Stimulated activated CD4-positive, alpha-beta T cell treated with anti-CD3 and anti-CD28 coated beads, Interleukin-15, amount 100 ng/mL, for 1 hour (primary cell): Measurements from ENCODE around the gene TEX54.
"Not testable (repeated sequence)": the region's sequence is repeated elsewhere in the genome, so short reads cannot be mapped to it uniquely, and the experiment has no call there.

Source experiments
- DNase-seq, 2 donors: peaks; one replicate each; pipeline ENCODE4 v3.0.0-alpha.2; 2020; ENCODE audit warnings: low read depth in 1 of 2, low spot score in 1 of 2

TEX54 gene

GRCh38 chr11:62832336-62833234, at the start of gene TEX54:
TSS of gene TEX54 (minus strand) at chr11:62832841.
- peak in 1 of 2 donors; percentile 27 for DNase-seq

- DNase-seq, result no peak
Observed at GRCh38 chr11:62882431-62882749, 49.7 kb upstream of the TEX54 start.

DNA sequence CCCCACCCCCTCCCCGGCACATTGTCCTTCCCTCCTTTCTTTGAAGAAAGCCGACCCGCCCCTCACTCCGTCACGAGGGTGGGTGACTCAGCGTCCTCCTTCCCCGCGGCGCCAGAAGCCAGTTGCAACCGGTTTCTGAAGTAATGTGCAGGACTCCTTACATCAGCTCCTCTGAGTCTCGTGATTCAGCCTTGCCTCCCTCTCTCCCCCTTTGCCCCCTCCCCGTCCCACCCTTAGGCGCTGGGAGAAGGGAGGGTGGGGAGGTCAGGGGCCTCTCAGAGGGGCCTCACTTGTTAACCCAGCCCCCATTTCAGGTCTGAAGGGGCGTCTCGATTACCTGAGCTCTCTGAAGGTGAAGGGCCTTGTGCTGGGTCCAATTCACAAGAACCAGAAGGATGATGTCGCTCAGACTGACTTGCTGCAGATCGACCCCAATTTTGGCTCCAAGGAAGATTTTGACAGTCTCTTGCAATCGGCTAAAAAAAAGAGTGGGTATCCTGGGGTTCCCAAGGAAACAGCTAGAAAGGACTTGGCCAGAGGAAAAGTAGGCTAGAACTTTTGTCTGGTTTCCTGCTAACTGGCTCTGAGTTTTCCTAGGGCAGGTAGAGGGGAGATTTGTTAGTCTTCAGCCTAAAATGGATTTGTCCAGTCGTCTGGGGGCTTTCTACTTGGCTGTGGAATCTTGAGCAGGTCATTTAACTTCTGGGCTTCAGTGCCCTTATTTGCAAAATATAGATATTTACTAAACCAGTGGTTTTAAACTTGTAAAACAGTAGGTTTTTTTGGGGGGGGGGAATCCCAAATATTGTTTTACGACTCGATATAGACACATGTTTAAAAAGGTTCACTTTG, 49.2 kb upstream of the TEX54 start:
- peak; percentile 80 to 88 for DNase-seq

DNA sequence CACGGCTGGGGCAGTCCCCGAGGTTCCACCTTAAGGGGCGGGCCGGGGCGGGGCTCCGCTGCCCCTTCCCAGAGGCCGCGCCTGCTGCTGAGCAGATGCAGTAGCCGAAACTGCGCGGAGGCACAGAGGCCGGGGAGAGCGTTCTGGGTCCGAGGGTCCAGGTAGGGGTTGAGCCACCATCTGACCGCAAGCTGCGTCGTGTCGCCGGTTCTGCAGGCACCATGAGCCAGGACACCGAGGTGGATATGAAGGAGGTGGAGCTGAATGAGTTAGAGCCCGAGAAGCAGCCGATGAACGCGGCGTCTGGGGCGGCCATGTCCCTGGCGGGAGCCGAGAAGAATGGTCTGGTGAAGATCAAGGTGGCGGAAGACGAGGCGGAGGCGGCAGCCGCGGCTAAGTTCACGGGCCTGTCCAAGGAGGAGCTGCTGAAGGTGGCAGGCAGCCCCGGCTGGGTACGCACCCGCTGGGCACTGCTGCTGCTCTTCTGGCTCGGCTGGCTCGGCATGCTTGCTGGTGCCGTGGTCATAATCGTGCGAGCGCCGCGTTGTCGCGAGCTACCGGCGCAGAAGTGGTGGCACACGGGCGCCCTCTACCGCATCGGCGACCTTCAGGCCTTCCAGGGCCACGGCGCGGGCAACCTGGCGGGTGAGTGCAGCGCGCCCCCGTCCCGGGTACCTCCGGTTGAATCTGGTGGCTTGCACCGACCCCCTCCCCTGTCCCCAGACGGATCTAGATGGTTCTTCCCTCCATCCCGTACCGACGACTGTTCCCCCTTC, 48.4 kb upstream of the TEX54 start, which contains the start of gene SLC3A2:
Gene SLC3A2 (plus strand): TSS at position 94 of the 776 bp plus-strand sequence. CDS start 128 bp downstream, at position 222.
- peak; percentile 70 to 82 for DNase-seq

GRCh38 chr11:62880231-62880802, 47.7 kb upstream of the TEX54 start:
- peak in 1 of 2 donors; percentile 21 for DNase-seq

DNA sequence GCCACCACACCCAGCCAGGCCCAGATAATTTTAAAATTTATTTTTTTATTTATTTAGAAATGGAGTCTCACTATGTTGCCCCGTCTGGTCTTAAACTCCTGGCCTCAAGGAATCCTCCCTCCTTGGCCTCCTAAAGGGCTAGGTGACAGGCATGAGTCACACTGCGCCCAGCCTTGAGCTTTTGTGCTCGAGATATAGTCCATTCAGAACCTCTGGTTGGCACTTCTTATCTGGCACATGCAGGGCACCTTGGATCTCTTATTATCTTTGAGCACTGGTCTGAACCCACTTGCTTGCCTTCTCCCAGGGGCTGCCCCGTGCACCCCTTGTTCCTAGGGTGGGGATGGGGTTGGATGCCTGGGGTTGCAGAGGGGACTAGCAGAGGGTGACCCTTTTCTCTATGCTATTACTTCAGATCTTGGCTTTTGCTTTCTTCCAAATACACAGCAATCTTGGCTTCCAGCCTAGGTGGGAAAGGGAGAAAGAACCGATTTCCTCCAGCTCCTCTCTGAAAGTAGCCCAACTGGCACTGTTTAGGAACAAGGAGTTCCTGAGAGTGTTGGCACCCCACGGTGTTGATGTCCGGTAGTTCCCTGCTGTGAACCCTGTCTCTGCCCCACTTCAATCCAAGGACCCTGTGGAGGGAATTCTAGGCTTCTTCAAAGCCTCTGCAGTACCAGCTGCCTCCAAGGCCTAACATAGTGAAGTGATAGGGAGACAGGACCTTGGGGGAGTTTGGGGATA, 46.8 kb upstream of the TEX54 start:
- DNase-seq, result no peak

DNA sequence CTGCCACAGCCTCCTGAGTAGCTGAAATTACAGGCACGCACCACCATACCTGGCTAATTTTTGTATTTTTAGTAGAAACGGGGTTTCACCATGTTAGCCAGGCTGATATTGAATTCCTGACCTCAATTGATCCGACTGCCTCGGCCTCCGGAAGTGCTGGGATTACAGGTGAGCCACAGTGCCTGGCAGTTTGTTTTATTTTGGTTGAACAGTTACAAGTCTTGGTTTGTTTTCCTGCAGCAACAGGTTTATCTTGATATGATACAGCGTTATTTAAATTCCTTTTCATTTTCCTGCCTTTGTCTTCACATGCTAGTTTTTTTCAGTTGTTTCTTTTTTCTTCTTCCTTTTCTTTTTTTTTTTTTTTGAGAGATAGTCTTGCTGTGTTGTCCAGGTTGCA, 44.1 kb upstream of the TEX54 start:
- DNase-seq, result no peak

DNA sequence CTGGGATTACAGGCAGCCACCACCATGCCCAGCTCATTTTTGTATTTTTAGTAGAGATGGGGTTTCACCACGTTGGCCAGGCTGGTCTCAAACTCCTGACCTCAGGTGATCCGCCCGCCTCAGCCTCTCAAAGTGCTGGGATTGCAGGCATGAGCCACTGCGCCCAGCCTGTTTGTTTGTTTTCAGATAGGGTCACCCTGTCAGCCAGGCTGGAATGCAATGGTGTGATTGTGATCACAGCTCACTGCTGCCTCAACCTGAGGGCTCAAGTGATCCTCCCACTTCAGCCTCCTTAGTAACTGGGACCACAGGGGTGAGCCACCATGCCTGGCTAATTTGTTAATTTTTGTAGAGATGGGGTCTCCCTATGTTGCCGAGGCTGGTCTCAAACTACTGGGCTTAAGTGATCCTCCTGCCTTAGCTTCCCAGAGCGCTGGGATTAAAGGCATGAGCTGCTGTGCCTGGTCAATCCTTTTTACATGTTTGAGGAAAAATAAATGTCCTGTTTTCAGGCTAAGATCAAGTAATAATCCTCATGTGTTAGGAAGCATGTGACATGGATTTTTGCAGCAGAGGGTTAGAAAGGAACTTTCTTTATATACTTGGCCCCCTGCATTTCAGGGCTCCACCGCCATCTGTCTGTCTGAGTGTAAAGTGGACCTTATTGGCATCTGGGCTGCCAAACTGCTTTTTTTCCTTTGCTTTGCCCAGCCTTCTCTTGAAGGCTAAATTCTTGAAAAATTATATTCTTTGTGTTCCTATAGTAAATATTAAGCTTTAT, 43.2 kb upstream of the TEX54 start:
- no peak for DNase-seq

GRCh38 chr11:62874851-62875250, 42.2 kb upstream of the TEX54 start:
- no peak for DNase-seq

DNA sequence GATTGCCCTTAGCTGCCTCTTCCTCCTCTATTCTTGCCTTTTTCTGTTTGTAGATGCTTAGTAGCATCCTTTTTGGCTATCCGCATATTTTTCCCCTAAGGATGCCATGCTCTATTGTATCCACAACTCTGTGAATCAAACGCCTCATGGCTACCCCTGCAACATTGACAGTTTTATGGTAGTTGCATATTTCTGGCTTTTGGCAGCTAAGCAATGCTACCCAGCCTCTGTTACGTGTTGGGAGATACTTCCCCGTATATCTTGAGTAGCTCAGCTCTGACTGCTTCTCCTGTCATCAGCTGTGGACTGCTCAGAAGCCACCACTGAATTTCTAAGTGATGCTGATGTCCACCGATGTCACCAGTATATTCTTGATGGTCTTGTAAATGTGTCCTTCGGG, 33.0 kb upstream of the TEX54 start:
- no peak for DNase-seq

GRCh38 chr11:62863687-62864335, 31.2 kb upstream of the TEX54 start:
- no peak for DNase-seq

GRCh38 chr11:62861564-62862192, 29.0 kb upstream of the TEX54 start:
- DNase-seq, result not testable (repeated sequence)

DNA sequence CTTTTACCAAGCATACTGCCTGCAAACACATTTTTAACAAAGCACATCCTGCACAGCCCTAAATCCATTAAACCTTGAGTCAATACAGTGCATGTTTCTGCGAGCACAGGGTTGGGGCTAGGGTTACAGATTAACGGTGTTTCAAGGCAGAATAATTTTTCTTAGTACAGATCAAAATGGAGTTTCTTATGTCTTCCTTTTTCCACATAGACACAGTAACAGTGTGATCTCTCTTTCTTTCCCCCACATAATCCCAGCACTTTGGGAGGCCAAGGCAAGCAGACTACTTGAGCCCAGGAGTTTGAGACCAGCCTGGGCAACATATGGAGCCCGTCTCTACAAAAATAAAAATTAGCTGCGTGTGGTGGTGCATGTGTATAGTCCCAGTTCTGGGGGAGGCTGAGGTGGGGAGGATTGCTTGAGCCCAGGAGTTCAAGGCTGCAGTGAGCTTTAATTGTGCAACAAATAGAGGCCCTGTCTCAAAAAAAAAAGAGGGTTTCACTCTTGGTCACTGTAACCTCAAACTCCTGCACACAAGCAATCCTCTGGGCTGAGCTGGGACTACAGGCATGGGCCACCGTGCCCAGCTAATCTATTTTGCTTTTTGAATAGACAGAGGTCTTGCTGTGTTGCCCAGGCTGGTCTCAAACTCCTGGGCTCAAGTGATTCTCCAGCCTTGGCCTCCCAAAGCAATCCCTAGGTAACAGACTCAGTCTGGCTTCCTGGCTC, 28.4 kb upstream of the TEX54 start:
- DNase-seq, result no peak

DNA sequence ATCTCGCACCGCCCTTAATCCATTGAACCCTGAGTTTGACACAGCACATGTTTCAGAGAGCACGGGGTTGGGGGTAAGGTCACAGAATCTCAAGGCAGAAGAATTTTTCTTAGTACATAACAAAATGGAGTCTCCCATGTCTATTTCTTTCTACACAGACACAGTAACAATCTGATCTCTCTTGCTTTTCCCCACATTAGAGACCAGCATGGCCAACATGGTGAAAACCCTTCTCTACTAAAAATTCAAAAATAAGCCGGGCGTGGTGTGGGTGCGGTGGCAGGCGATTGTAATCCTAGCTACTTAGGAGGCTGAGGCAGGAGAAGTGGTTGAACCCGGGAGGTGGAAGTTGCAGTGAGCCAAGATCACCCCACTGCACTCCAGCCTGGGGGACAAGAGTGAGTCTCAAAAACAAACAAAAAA, 26.7 kb upstream of the TEX54 start:
- DNase-seq, result not testable (repeated sequence)

DNA sequence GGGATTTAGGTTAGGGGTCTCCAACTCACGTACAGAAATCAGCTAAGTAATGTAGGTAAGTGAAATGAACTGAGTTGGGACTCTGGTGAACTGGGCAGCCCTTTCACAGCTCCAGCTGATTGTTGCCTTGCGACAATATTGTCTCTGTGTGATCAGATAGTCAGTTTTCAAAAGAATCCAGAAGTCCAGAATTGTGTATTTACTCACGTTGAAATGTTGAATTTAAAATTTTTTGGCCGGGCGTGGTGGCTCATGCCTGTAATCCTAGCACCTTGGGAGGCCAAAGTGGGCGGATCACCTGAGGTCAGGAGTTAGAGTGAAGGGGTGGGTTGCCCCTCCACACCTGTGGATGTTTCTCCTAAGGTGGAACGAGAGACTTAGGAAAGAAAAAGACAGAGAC, 25.6 kb upstream of the TEX54 start:
- no peak for DNase-seq

- no peak for DNase-seq
Observed at GRCh38 chr11:62857541-62857982, 24.9 kb upstream of the TEX54 start.

DNA sequence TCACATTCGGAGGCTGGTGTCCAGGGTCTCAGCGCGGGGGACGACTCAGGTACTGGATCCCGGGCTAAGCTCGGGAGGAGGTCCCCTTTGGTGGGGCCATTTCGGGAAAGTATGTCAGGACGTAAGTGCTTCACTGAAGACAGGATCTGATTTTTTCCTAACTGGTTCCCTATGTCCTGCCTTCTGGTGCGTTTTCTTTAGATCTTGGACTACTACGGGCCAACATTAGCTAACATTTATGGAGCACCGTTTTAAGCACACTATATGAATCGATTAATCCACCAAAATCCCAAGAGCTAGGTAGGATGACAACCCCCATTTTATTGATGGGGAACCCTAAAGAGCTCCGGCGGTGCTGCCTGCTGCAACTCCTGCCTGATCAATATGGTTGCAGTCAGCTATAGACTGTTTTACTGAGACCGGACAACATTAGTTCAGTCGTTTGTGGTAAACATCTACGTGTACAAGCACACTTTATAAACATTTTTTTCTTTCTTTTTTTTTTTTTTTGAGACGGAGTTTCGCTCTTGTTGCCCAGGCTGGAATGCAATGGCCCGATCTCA, 23.8 kb upstream of the TEX54 start:
- no peak for DNase-seq
